Endothelial cell (in vitro differentiated cells): ENCODE results near the gene FCHO1. TPM values are rescaled to one million over a fixed set of nuclear protein-coding genes. Genes with fewer than 3 reads are reported as not detected.
"Not testable (repeated sequence)": the region's sequence is repeated elsewhere in the genome, so short reads cannot be mapped to it uniquely, and the experiment has no call there.

Experiments
- DNase-seq: peaks from one replicate; pipeline ENCODE4 v3.0.0; 2021; ENCODE audit warnings: low spot score
- H3K27ac Mint-ChIP-seq: one replicate; pipeline ENCODE4 v1.8.0; 2021; ENCODE audit warnings: mixed read lengths, inconsistent platforms; ENCODE audit not compliant: unreplicated experiment
- H3K27me3 Mint-ChIP-seq: one replicate; pipeline ENCODE4 v1.8.0; 2021; ENCODE audit warnings: mild to moderate bottlenecking, moderate library complexity, mixed read lengths, inconsistent platforms; ENCODE audit not compliant: unreplicated experiment
- H3K36me3 Mint-ChIP-seq: one replicate; pipeline ENCODE4 v1.8.0; 2021; ENCODE audit warnings: mild to moderate bottlenecking, low read depth, mixed read lengths, inconsistent platforms; ENCODE audit not compliant: unreplicated experiment
- H3K4me1 Mint-ChIP-seq: one replicate; pipeline ENCODE4 v1.8.0; 2021; ENCODE audit warnings: mild to moderate bottlenecking, mixed read lengths, inconsistent platforms; ENCODE audit not compliant: unreplicated experiment
- H3K4me3 Mint-ChIP-seq: one replicate; pipeline ENCODE4 v1.8.0; 2021; ENCODE audit warnings: mild to moderate bottlenecking, mixed read lengths, inconsistent platforms; ENCODE audit not compliant: unreplicated experiment
- H3K9me3 Mint-ChIP-seq: one replicate; pipeline ENCODE4 v1.8.0; 2021; ENCODE audit warnings: mixed read lengths, inconsistent platforms; ENCODE audit not compliant: unreplicated experiment
- total RNA-seq: library from RNA; stranded (reverse); fragmentation: NEBNext Ultra II Directional; extraction: Animal tissue kit (Norgen Biotek cat#: 25700); gene quantifications from one replicate; pipeline ENCODE4 v1.2.1, GENCODE V29; 2021; ENCODE audit not compliant: unreplicated experiment
- TF ChIP-seq, protein P1 (sequence below): fragments of 200-600 bp; sonication (generic); IDR thresholded peaks from one replicate; pipeline ENCODE4 v1.5.0; 2021; ENCODE audit warnings: antibody characterized with exemption; ENCODE audit not compliant: unreplicated experiment

Gene FCHO1
- total RNA-seq, 1 donor from 2014 or later, result 2.7 TPM

DNA sequence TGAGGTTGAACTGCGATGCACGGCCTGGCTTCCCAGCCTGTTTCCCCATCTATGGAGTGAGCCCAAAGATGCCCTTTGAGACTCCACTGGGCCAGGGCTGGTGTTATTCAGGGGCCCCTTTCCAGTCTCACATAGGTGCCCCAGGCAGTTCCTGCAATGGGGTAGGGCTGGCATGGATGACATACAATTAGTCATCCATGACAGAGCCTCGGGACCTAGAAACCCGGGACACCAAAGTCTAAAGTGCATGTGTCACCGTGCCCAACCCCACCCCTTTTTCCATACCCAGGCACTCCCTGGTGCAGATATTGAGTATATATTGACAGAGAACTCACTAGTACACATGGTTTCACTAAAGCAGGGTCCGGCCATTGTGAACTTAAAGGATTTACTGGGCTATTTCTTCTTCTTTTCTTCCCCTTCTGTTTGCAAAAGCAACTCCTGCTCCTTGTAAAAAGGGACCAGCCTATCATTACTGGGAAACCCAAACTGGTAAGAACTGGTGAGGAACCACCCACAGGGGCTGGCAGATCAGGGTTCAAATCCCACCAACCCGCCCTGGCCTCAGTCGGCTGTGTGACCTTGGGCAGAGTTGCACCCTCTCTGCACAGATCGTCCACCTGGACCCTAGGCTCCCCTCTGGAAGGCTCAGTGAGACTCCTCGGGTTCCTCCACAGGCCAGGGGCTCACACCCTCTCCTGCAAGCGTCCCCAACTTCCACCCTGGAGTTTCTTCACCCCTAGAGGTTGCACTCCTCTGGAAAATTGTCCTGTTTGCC is 46.3 kb downstream of the FCHO1 start:
- TF ChIP-seq, protein P1, sequence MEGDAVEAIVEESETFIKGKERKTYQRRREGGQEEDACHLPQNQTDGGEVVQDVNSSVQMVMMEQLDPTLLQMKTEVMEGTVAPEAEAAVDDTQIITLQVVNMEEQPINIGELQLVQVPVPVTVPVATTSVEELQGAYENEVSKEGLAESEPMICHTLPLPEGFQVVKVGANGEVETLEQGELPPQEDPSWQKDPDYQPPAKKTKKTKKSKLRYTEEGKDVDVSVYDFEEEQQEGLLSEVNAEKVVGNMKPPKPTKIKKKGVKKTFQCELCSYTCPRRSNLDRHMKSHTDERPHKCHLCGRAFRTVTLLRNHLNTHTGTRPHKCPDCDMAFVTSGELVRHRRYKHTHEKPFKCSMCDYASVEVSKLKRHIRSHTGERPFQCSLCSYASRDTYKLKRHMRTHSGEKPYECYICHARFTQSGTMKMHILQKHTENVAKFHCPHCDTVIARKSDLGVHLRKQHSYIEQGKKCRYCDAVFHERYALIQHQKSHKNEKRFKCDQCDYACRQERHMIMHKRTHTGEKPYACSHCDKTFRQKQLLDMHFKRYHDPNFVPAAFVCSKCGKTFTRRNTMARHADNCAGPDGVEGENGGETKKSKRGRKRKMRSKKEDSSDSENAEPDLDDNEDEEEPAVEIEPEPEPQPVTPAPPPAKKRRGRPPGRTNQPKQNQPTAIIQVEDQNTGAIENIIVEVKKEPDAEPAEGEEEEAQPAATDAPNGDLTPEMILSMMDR, result no peak
- Mint-ChIP-seq H3K27ac (no peak overlapping the region), H3K4me1 (no peaks in the 10 kb centered on the region), H3K36me3 (no peaks in the 10 kb centered on the region), H3K27me3 (peaks cover 8% of the 10 kb centered on the region), H3K4me3 (no peak overlapping the region), H3K9me3 (no peaks in the 10 kb centered on the region)
- DNase-seq, result no peak

DNA sequence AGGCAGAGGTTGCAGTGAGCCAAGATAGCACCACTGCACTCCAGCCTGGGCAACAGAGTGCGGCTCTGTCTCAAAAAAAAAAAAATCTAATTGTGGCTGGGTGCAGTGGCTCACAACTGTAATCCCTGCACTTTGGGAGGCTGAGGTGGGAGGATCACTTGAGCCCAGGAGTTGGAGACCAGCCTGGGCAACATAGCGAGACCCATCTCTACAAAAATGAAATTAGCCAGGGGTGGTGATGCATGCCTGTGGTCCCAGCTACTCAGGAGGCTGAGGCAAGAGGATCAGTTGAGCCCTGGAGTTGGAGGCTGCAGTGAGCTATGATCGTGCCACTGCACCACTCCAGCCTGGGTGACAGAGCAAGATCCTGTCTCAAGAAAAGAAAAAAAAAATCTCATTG is 47.3 kb downstream of the FCHO1 start:
- not testable (repeated sequence) for DNase-seq, H3K27me3 Mint-ChIP-seq, H3K9me3 Mint-ChIP-seq, H3K4me3 Mint-ChIP-seq, H3K4me1 Mint-ChIP-seq, H3K36me3 Mint-ChIP-seq, H3K27ac Mint-ChIP-seq

DNA sequence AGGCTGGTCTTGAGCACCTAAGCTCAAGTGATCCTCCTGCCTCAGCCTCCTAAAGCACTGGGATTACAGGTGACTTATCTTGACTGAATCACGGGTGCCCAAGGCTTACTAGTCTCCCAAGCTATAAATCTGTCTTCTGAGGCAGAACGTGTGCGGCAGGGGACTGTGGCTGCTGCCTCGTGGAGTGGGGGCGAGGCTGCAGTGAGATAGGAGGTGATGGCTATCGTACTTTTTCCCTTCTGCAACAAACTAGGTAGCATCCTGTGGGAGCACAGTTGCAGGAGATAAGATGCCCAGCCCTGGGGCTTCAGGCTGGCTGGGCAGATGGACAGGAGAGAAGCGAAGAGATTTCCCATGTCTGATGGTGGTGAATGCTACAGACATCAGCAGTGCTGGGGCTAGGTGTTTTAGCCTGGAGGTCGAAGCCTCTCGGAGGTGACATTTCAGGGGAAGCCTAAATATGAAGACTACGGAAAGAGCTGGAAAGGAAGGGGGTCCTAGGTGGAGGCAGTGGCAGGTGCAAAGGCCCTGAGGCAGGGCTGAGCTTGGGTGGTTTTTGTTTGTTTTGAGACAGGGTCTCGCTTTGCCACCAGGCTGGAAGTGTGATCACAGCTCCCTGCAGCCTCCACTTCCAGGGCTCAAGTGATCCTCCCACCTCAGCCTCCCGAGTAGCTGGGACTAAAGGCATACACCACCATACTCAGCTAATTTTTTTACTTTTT is 51.0 kb downstream of the FCHO1 start:
- H3K27me3 Mint-ChIP-seq, result peaks cover 5% of the 10 kb centered on the region
- no peaks in the 10 kb centered on the region for H3K4me1 Mint-ChIP-seq
- TF ChIP-seq, protein P1, result no peak
- peak overlapping the region; percentile 70 for H3K4me3 Mint-ChIP-seq
- no peak for DNase-seq
- H3K27ac Mint-ChIP-seq, result no peak overlapping the region
- H3K36me3 Mint-ChIP-seq, result no peaks in the 10 kb centered on the region
- H3K9me3 Mint-ChIP-seq, result no peaks in the 10 kb centered on the region

DNA sequence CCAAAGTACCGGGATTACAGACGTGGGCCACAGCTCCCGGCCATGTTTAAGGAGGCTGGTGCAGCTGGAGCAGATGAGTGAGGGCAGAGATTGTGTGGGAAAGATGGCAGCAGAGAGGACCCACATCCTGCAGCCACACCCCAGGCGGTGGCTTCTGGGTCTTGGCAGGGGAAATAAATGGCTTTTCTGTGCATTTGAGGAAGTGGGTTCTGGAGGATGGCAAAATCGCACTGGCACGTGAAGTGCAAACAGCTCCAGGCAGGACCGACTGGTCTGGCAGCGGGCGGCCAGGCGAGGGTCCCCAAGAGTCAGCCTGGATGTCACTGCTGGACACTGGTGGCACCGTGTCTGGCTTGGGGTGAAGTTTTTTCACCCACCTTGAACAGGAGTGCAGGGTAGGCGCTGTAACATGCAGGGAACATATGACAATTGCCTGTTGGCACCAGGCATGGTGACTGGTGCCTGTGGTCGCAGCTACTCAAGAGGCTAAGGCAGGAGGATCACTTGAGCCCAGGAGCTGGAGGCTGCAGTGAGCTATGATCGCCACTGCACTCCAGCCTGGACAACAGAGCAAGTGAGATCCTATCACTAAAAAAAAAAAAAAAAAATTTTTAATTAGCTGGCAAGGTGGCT is 52.1 kb downstream of the FCHO1 start:
- H3K4me1 Mint-ChIP-seq, result no peaks in the 10 kb centered on the region
- DNase-seq, result no peak
- H3K4me3 Mint-ChIP-seq, result no peak overlapping the region
- H3K36me3 Mint-ChIP-seq, result no peaks in the 10 kb centered on the region
- H3K9me3 Mint-ChIP-seq, result no peaks in the 10 kb centered on the region
- TF ChIP-seq, protein P1, result no peak
- no peak overlapping the region for H3K27ac Mint-ChIP-seq
- peaks cover 4% of the 10 kb centered on the region for H3K27me3 Mint-ChIP-seq

DNA sequence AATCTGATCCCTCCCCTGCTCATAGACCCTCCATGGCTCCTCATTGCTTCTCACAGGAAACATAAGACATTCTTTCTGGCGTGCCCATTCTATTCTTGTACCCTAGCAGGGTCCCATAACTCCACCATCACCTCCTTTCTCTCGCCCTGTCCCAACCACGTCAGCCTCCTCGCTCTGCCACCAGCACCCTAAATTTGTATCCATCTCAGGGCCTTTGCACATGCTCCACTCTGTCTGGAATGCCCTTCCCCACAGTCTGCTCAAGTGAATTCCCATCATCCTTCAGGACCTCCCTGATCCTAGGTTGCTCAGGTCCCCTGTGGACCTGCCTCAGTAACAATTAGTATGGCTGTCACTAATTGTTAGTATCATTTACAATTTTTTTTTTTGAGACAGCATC is 54.1 kb downstream of the FCHO1 start:
- no peak overlapping the region for H3K27ac Mint-ChIP-seq
- no peaks in the 10 kb centered on the region for H3K36me3 Mint-ChIP-seq
- peaks cover 8% of the 10 kb centered on the region for H3K27me3 Mint-ChIP-seq
- TF ChIP-seq, protein P1, result no peak
- DNase-seq, result no peak
- H3K4me3 Mint-ChIP-seq, result peak overlapping the region; percentile 3
- H3K9me3 Mint-ChIP-seq, result no peaks in the 10 kb centered on the region
- no peaks in the 10 kb centered on the region for H3K4me1 Mint-ChIP-seq
